IMR-90 (cell line): ENCODE results near the gene HIC2. TPM values are rescaled to one million over a fixed set of nuclear protein-coding genes. Genes with fewer than 3 reads are reported as not detected.

ENCODE experiments used
- ATAC-seq: fragments of 200-7000 bp; cut with Tn5 transposase; 2 replicates; pipeline ENCODE4 v1.9.1; 2020; ENCODE audit warnings: low read depth, mild to moderate bottlenecking, moderate library complexity
- BruUV-seq: library from RNA; stranded (reverse); fragments of 400-500 nt; replicated peaks from 2 replicates; lab custom pipeline; 2021; lab: Mats Ljungman, UMichigan
- CTCF ChIA-PET: fragments of 300-600 bp; formaldehyde crosslinking; extraction: SDS; loops from one replicate; lab custom pipeline; 2021; ENCODE audit warnings: antibody characterized with exemption; lab: Yijun Ruan, JAX
- POLR2A ChIA-PET: fragments of 300-600 bp; sonication (Branson Sonifier 250); formaldehyde crosslinking; loops from one replicate; lab custom pipeline; 2022; ENCODE audit warnings: antibody characterized with exemption; ENCODE audit not compliant: unreplicated experiment; lab: Charles Lee
- DNase-seq: peaks from one replicate; pipeline ENCODE4 v3.0.0; 2013
- H2AFZ ChIP-seq: replicated peaks from 2 replicates; pipeline ENCODE3; 2013; ENCODE audit warnings: low read length, mild to moderate bottlenecking; ENCODE audit not compliant: poor library complexity
- H2AK5ac ChIP-seq: 2 replicates; pipeline ENCODE4 v1.6.1; 2013; ENCODE audit warnings: low read depth, low read length, inconsistent platforms
- H2AK9ac ChIP-seq: replicated peaks from 2 replicates; pipeline ENCODE3; 2013; ENCODE audit warnings: mild to moderate bottlenecking, low read depth, low read length, moderate library complexity; ENCODE audit not compliant: poor library complexity
- H2BK120ac ChIP-seq: 2 replicates; pipeline ENCODE4 v1.6.1; 2013; ENCODE audit warnings: low read depth, low read length, inconsistent platforms
- H2BK15ac ChIP-seq: 3 replicates; pipeline ENCODE4 v1.6.1; 2013; ENCODE audit warnings: low read depth, low read length, inconsistent platforms
- H2BK20ac ChIP-seq: 2 replicates; pipeline ENCODE4 v1.6.1; 2013; ENCODE audit warnings: low read depth, mild to moderate bottlenecking, inconsistent platforms, low read length, moderate library complexity
- H2BK5ac ChIP-seq: 2 replicates; pipeline ENCODE4 v1.6.1; 2013; ENCODE audit warnings: mild to moderate bottlenecking, low read depth, low read length, inconsistent platforms; ENCODE audit not compliant: poor library complexity, severe bottlenecking
- H3K14ac ChIP-seq: replicated peaks from 2 replicates; pipeline ENCODE4 v1.6.1; 2013; ENCODE audit warnings: low read depth, low read length, inconsistent platforms
- H3K18ac ChIP-seq: 2 replicates; pipeline ENCODE4 v1.6.1; 2013; ENCODE audit warnings: low read depth, low read length, control low read depth
- H3K23ac ChIP-seq: 2 replicates; pipeline ENCODE4 v1.6.1; 2013; ENCODE audit warnings: low read depth, low read length, inconsistent platforms
- H3K27ac ChIP-seq: 2 replicates; pipeline ENCODE4 v1.5.1; 2013; ENCODE audit warnings: mild to moderate bottlenecking, control low read depth, low read length; ENCODE audit not compliant: insufficient read depth
- H3K27me3 ChIP-seq: 2 replicates; pipeline ENCODE4 v1.6.1; 2013; ENCODE audit warnings: low read length; ENCODE audit not compliant: control insufficient read depth, insufficient read depth
- H3K36me3 ChIP-seq: 2 replicates; pipeline ENCODE4 v1.6.1; 2013; ENCODE audit warnings: low read length, mixed read lengths; ENCODE audit not compliant: control insufficient read depth, insufficient read depth
- H3K4ac ChIP-seq: 2 replicates; pipeline ENCODE4 v1.6.1; 2013; ENCODE audit warnings: low read depth, low read length, inconsistent platforms
- H3K4me1 ChIP-seq: 2 replicates; pipeline ENCODE4 v1.6.1; 2013; ENCODE audit warnings: low read length, mixed read lengths; ENCODE audit not compliant: control insufficient read depth, insufficient read depth
- H3K4me2 ChIP-seq: 2 replicates; pipeline ENCODE4 v1.6.1; 2013; ENCODE audit warnings: low read depth, mild to moderate bottlenecking, control low read depth, low read length, moderate library complexity
- H3K4me3 ChIP-seq: 2 replicates; pipeline ENCODE4 v1.5.1; 2013; ENCODE audit warnings: low read depth, mild to moderate bottlenecking, control low read depth, low read length, moderate library complexity; ENCODE audit not compliant: insufficient read depth
- H3K56ac ChIP-seq: 2 replicates; pipeline ENCODE4 v1.6.1; 2013; ENCODE audit warnings: low read length, inconsistent platforms; ENCODE audit not compliant: insufficient read depth; ENCODE audit errors: extremely low read depth
- H3K79me1 ChIP-seq, 2 experiments: 2 replicates each; pipeline ENCODE4 v1.6.1; 2013; ENCODE audit warnings: low read length in 2 of 2, inconsistent platforms in 1 of 2, low read depth in 1 of 2
- H3K9ac ChIP-seq: 2 replicates; pipeline ENCODE4 v1.6.1; 2013; ENCODE audit warnings: low read depth, low read length, control low read depth
- H3K9me1 ChIP-seq: 2 replicates; pipeline ENCODE4 v1.6.1; 2013; ENCODE audit warnings: low read length, inconsistent platforms; ENCODE audit not compliant: insufficient read depth
- H3K9me3 ChIP-seq: 2 replicates; pipeline ENCODE4 v1.6.1; 2013; ENCODE audit warnings: low read length; ENCODE audit not compliant: control insufficient read depth, insufficient read depth
- H4K20me1 ChIP-seq: 2 replicates; pipeline ENCODE4 v1.6.1; 2013; ENCODE audit warnings: low read length, inconsistent platforms; ENCODE audit not compliant: insufficient read depth
- H4K5ac ChIP-seq: 2 replicates; pipeline ENCODE4 v1.6.1; 2013; ENCODE audit warnings: mild to moderate bottlenecking, low read depth, low read length, control low read depth
- H4K8ac ChIP-seq, 2 experiments: 2 replicates each; pipeline ENCODE4 v1.6.1; 2013; ENCODE audit warnings: low read depth in 2 of 2, low read length in 2 of 2, control low read depth in 1 of 2, inconsistent platforms in 1 of 2
- H4K91ac ChIP-seq: 2 replicates; pipeline ENCODE4 v1.6.1; 2013; ENCODE audit warnings: low read depth, low read length, inconsistent platforms; ENCODE audit not compliant: insufficient read depth
- BHLHE40 ChIP-seq: fragments of 150-350 bp; IDR thresholded peaks from 2 replicates; pipeline ENCODE4 v1.6.1; 2016; ENCODE audit warnings: mild to moderate bottlenecking, low read depth, low read length
- CEBPB ChIP-seq: IDR thresholded peaks from 2 replicates; pipeline ENCODE4 v1.6.1; 2012; ENCODE audit warnings: low read depth, low read length, improper control_type of control experiment
- CHD1 ChIP-seq: IDR thresholded peaks from 2 replicates; pipeline ENCODE4 v1.6.1; 2012; ENCODE audit warnings: low read depth, low read length, improper control_type of control experiment
- FOS ChIP-seq: fragments of 150-350 bp; IDR thresholded peaks from 2 replicates; pipeline ENCODE4 v1.6.1; 2016; ENCODE audit warnings: low read depth, low read length
- MAFK ChIP-seq: IDR thresholded peaks from 2 replicates; pipeline ENCODE4 v1.6.1; 2012; ENCODE audit warnings: low read depth, low read length, improper control_type of control experiment
- MAZ ChIP-seq: IDR thresholded peaks from 2 replicates; pipeline ENCODE4 v1.6.1; 2012; ENCODE audit warnings: low read depth, mild to moderate bottlenecking, low read length, improper control_type of control experiment, moderate library complexity, borderline replicate concordance
- MXI1 ChIP-seq: IDR thresholded peaks from 2 replicates; pipeline ENCODE4 v1.6.1; 2012; ENCODE audit warnings: low read depth, mild to moderate bottlenecking, low read length, moderate library complexity, borderline replicate concordance
- NFE2L2 ChIP-seq: fragments of 150-350 bp; IDR thresholded peaks from 2 replicates; pipeline ENCODE4 v1.6.1; 2016; ENCODE audit warnings: low read depth, mild to moderate bottlenecking, low read length
- POLR2A ChIP-seq: IDR thresholded peaks from 2 replicates; pipeline ENCODE4 v1.6.1; 2012; ENCODE audit warnings: mild to moderate bottlenecking, low read depth, low read length
- RAD21 ChIP-seq: IDR thresholded peaks from 2 replicates; pipeline ENCODE4 v1.6.1; 2012; ENCODE audit warnings: low read length, improper control_type of control experiment
- RCOR1 ChIP-seq: IDR thresholded peaks from 2 replicates; pipeline ENCODE4 v1.6.1; 2012; ENCODE audit warnings: mild to moderate bottlenecking, low read length, improper control_type of control experiment; ENCODE audit not compliant: insufficient replicate concordance
- RFX5 ChIP-seq: IDR thresholded peaks from 2 replicates; pipeline ENCODE4 v1.8.0; 2012; ENCODE audit warnings: low read depth, mild to moderate bottlenecking, low read length, moderate library complexity
- SMC3 ChIP-seq: fragments of 150-350 bp; IDR thresholded peaks from 2 replicates; pipeline ENCODE4 v1.6.1; 2016; ENCODE audit warnings: low read depth, mild to moderate bottlenecking, antibody characterized with exemption, low read length, moderate library complexity
- WGBS, 2 experiments: methylation state at CpG; one replicate each; pipeline versions ENCODE4 v1.1.5 to v1.1.7; 2013; ENCODE audit warnings: missing lambda C conversion rate in 2 of 2; ENCODE audit not compliant: insufficient read length in 1 of 2; ENCODE audit errors: extremely low coverage in 2 of 2; 5-methylcytosine and 5-hydroxymethylcytosine counted together
- dilution Hi-C: fragments of 300-500 bp; cut with HindIII; formaldehyde crosslinking; loops from one replicate; pipeline ENCODE4 v1.14.3; 2018; ENCODE audit warnings: low sequenced_read_pairs; ENCODE audit not compliant: unreplicated experiment
- in situ Hi-C: fragments of 300-500 bp; cut with MboI; formaldehyde crosslinking; loops from 3 replicates; pipeline ENCODE4 v1.14.3; 2019; ENCODE audit warnings: low sequenced_read_pairs, inconsistent platforms, mixed read lengths
- intact Hi-C: fragments of 100-400 bp; cut with micrococcal nuclease; formaldehyde crosslinking; loops from 2 replicates; pipeline ENCODE4 v1.10.0; 2022
- polyA plus RNA-seq, 3 experiments: library from polyadenylated mRNA; depleted of rRNA; stranded (reverse); fragments of >200 nt; gene quantifications; 2 replicates each; pipeline ENCODE4 v1.2.3, GENCODE V29; 2012; ENCODE audit warnings: low replicate concordance in 1 of 3
- total RNA-seq: library from RNA; depleted of rRNA; stranded (reverse); fragments of >200 nt; gene quantifications from 2 replicates; pipeline ENCODE4 v1.2.3, GENCODE V29; 2012
- TF ChIP-seq, protein P1 (sequence below): fragments of 150-350 bp; IDR thresholded peaks from 2 replicates; pipeline ENCODE4 v1.6.1; 2016; ENCODE audit warnings: low read depth, mild to moderate bottlenecking, low read length, moderate library complexity, borderline replicate concordance
- TF ChIP-seq, protein P2 (sequence below): fragments of 150-350 bp; IDR thresholded peaks from 2 replicates; pipeline ENCODE4 v1.6.1; 2017; ENCODE audit warnings: mild to moderate bottlenecking, antibody characterized with exemption, low read length, low read depth
- TF ChIP-seq, protein P3 (sequence below): conservative IDR thresholded peaks from 2 replicates; pipeline ENCODE4 v1.5.1; 2012; ENCODE audit warnings: mild to moderate bottlenecking, low read depth, low read length, improper control_type of control experiment

The HIC2 gene
- total and polyA plus RNA-seq, 2 of the 4 experiments (the other 2 are of a cell fraction), result 1.4 to 2.4 TPM

DNA sequence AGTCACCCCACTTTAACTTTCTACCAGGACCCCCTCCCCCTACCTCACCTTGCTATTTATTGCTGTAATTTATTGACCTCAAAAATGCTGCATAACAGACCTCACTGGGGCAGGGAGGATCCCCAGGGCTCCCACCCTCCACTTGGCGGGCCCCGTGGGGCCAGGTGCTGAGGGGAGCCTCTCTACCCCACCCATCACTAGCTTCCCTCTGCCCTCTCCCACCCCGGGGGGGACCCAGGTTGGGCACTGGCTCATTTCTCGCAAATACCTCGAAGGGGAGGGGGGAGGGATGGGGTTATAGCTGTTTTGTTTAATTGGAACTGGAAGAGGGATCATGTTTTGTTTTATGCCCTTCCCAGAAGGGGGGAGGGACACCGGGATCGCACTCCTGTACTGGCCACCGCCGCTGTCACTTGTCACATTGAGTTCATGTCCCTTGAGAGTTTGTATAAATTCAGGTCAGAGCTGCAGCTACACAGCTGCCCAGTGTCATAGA is 33.7 kb downstream of the HIC2 start:
- in situ Hi-C loops, result no loop called here
- no peak overlapping the region for H3K27ac ChIP-seq
- ATAC-seq (no peak), DNase-seq (no peak)
- no peak overlapping the region for H4K5ac ChIP-seq
- no TSS peak for BruUV-seq
- 0 out of 2 replicates have a peak, but pooled peaks cover 10% of the 10 kb centered on the region for H3K9me1 ChIP-seq
- 20% methylated on average over 1 of the region's 9 CpGs; no CpG with 5 or more reads in 1 of the 2 experiments for WGBS, 2 experiments
- no peak overlapping the region for H3K4me2 ChIP-seq
- peaks cover 22% of the 10 kb centered on the region; the same call in 1 of the 2 replicates for H4K20me1 ChIP-seq
- intact Hi-C loops, result no loop called here
- peaks cover 17% of the 10 kb centered on the region for H3K36me3 ChIP-seq
- no peak overlapping the region for H2AK9ac ChIP-seq
- no peak for TF ChIP-seq RFX5
- no peak for TF ChIP-seq RAD21
- TF ChIP-seq, protein P1, sequence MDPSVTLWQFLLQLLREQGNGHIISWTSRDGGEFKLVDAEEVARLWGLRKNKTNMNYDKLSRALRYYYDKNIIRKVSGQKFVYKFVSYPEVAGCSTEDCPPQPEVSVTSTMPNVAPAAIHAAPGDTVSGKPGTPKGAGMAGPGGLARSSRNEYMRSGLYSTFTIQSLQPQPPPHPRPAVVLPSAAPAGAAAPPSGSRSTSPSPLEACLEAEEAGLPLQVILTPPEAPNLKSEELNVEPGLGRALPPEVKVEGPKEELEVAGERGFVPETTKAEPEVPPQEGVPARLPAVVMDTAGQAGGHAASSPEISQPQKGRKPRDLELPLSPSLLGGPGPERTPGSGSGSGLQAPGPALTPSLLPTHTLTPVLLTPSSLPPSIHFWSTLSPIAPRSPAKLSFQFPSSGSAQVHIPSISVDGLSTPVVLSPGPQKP, result no peak
- no peak for TF ChIP-seq NFE2L2
- TF ChIP-seq CHD1, result no peak
- TF ChIP-seq BHLHE40, result no peak
- TF ChIP-seq, protein P2, sequence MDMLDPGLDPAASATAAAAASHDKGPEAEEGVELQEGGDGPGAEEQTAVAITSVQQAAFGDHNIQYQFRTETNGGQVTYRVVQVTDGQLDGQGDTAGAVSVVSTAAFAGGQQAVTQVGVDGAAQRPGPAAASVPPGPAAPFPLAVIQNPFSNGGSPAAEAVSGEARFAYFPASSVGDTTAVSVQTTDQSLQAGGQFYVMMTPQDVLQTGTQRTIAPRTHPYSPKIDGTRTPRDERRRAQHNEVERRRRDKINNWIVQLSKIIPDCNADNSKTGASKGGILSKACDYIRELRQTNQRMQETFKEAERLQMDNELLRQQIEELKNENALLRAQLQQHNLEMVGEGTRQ, result no peak
- no peak for TF ChIP-seq MAZ
- no peak for TF ChIP-seq RCOR1
- no peak for TF ChIP-seq FOS
- no peak for TF ChIP-seq MXI1
- TF ChIP-seq POLR2A, result no peak
- no peak for TF ChIP-seq CEBPB
- no peak for TF ChIP-seq MAFK
- TF ChIP-seq, protein P3, sequence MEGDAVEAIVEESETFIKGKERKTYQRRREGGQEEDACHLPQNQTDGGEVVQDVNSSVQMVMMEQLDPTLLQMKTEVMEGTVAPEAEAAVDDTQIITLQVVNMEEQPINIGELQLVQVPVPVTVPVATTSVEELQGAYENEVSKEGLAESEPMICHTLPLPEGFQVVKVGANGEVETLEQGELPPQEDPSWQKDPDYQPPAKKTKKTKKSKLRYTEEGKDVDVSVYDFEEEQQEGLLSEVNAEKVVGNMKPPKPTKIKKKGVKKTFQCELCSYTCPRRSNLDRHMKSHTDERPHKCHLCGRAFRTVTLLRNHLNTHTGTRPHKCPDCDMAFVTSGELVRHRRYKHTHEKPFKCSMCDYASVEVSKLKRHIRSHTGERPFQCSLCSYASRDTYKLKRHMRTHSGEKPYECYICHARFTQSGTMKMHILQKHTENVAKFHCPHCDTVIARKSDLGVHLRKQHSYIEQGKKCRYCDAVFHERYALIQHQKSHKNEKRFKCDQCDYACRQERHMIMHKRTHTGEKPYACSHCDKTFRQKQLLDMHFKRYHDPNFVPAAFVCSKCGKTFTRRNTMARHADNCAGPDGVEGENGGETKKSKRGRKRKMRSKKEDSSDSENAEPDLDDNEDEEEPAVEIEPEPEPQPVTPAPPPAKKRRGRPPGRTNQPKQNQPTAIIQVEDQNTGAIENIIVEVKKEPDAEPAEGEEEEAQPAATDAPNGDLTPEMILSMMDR, result no peak
- no peak for TF ChIP-seq SMC3
- ChIA-PET CTCF (no interaction called here), POLR2A (no interaction called here)
- peaks cover 4 to 14% of the 10 kb centered on the region in 2 experiments; a peak in 3 of 4 replicates for H3K79me1 ChIP-seq
- H3K4ac ChIP-seq, result no peak overlapping the region
- no peak overlapping the region for H4K91ac ChIP-seq
- H3K23ac ChIP-seq, result no peak overlapping the region
- no peak overlapping the region for H2BK15ac ChIP-seq
- no peaks in the 10 kb centered on the region for H3K27me3 ChIP-seq
- no peak overlapping the region for H2AK5ac ChIP-seq
- dilution Hi-C loops, result no loop called here
- no peak overlapping the region for H4K8ac ChIP-seq
- H2AFZ ChIP-seq, result no peak overlapping the region
- no peak overlapping the region for H2BK5ac ChIP-seq
- no peak overlapping the region for H2BK120ac ChIP-seq
- no peak overlapping the region for H3K56ac ChIP-seq
- H3K18ac ChIP-seq, result no peak overlapping the region
- H3K9me3 ChIP-seq, result no peaks in the 10 kb centered on the region
- H3K4me1 ChIP-seq, result no peaks in the 10 kb centered on the region; the same call in 1 of the 2 replicates
- H3K14ac ChIP-seq, result no peak overlapping the region
- no peak overlapping the region for H2BK20ac ChIP-seq
- no peak overlapping the region for H3K4me3 ChIP-seq
- H3K9ac ChIP-seq, result no peak overlapping the region
